ENCODE measurements around the gene MAN2A1.

The MAN2A1 gene

GRCh38 chr5:109708813-109709212 lies 19.1 kb downstream of the MAN2A1 start:
- TF ChIP-seq EZH2 (optimal IDR thresholded peaks at IDR 0.05; ENCODE audit: low read depth, low read length): no peak
- no peak for TF ChIP-seq CTCF (IDR thresholded peaks at IDR 0.05; ENCODE audit: low read length)
- no peak for TF ChIP-seq EZH2phosphoT487 (IDR thresholded peaks at IDR 0.05; ENCODE audit: low read length)
- no peak overlapping the region for H3K9ac ChIP-seq (ENCODE audit: low read length)
- H3K27ac ChIP-seq (ENCODE audit: low read length): no peak overlapping the region
- no peaks in the 10 kb centered on the region for H3K9me2 ChIP-seq (replicated peaks; ENCODE audit: insufficient read depth, low read length)
- peaks cover 45% of the 10 kb centered on the region for H3K4me1 ChIP-seq (ENCODE audit: low read length)
- peaks cover 19% of the 10 kb centered on the region for H3F3A ChIP-seq (ENCODE audit: insufficient read depth, low read length)
- no peak overlapping the region for H2AFZ ChIP-seq (ENCODE audit: low read length)
- H3K4me3 ChIP-seq (ENCODE audit: low read length): no peak overlapping the region
- H3K27me3 ChIP-seq (replicated peaks; ENCODE audit: insufficient read depth, low read length): no peaks in the 10 kb centered on the region
- no peak overlapping the region for H3K4me2 ChIP-seq (ENCODE audit: low read depth, low read length)
- peaks cover 87% of the 10 kb centered on the region for H4K20me1 ChIP-seq (ENCODE audit: insufficient read depth, low read length)
- DNase-seq: no peak
- peaks cover 100% of the 10 kb centered on the region for H3K79me2 ChIP-seq (ENCODE audit: low read length)
- no peaks in the 10 kb centered on the region for H3K9me3 ChIP-seq (replicated peaks; ENCODE audit: insufficient read depth, low read length)
- peaks cover 8% of the 10 kb centered on the region for H3K36me3 ChIP-seq (replicated peaks; ENCODE audit: insufficient read depth, low read length)

- peaks cover 43% of the 10 kb centered on the region for H3K4me1 ChIP-seq (ENCODE audit: low read length)
Observed at GRCh38 chr5:109709225-109709624, 19.5 kb downstream of the MAN2A1 start.

GRCh38 chr5:109711673-109712072 lies 21.9 kb downstream of the MAN2A1 start:
- Histone ChIP-seq H3K79me2 (ENCODE audit: low read length) (peaks cover 100% of the 10 kb centered on the region), H3F3A (ENCODE audit: insufficient read depth, low read length) (peaks cover 23% of the 10 kb centered on the region)
- no peak for TF ChIP-seq EZH2 (optimal IDR thresholded peaks at IDR 0.05; ENCODE audit: low read depth, low read length)
- TF ChIP-seq EZH2phosphoT487 (IDR thresholded peaks at IDR 0.05; ENCODE audit: low read length): no peak
- TF ChIP-seq CTCF (IDR thresholded peaks at IDR 0.05; ENCODE audit: low read length): no peak

More at GRCh38 chr5:109709225-109709624, 19.5 kb downstream of the MAN2A1 start:
- Histone ChIP-seq H3K36me3 (replicated peaks; ENCODE audit: insufficient read depth, low read length) (peaks cover 8% of the 10 kb centered on the region), H3K9me3 (replicated peaks; ENCODE audit: insufficient read depth, low read length) (no peaks in the 10 kb centered on the region), H3K9ac (ENCODE audit: low read length) (no peak overlapping the region), H2AFZ (ENCODE audit: low read length) (no peak overlapping the region), H3K79me2 (ENCODE audit: low read length) (peaks cover 100% of the 10 kb centered on the region), H3K27ac (ENCODE audit: low read length) (no peak overlapping the region), H3K4me2 (ENCODE audit: low read depth, low read length) (no peak overlapping the region), H3K4me3 (ENCODE audit: low read length) (no peak overlapping the region), H3F3A (ENCODE audit: insufficient read depth, low read length) (peaks cover 19% of the 10 kb centered on the region), H3K27me3 (replicated peaks; ENCODE audit: insufficient read depth, low read length) (no peaks in the 10 kb centered on the region), H4K20me1 (ENCODE audit: insufficient read depth, low read length) (peaks cover 86% of the 10 kb centered on the region), H3K9me2 (replicated peaks; ENCODE audit: insufficient read depth, low read length) (no peaks in the 10 kb centered on the region)
- DNase-seq: no peak
- TF ChIP-seq EZH2phosphoT487 (IDR thresholded peaks at IDR 0.05; ENCODE audit: low read length) (no peak), CTCF (IDR thresholded peaks at IDR 0.05; ENCODE audit: low read length) (no peak), EZH2 (optimal IDR thresholded peaks at IDR 0.05; ENCODE audit: low read depth, low read length) (no peak)

More at GRCh38 chr5:109711673-109712072, 21.9 kb downstream of the MAN2A1 start:
- no peak overlapping the region for H3K4me3 ChIP-seq (ENCODE audit: low read length)
- H3K27me3 ChIP-seq (replicated peaks; ENCODE audit: insufficient read depth, low read length): no peaks in the 10 kb centered on the region
- no peaks in the 10 kb centered on the region for H3K9me3 ChIP-seq (replicated peaks; ENCODE audit: insufficient read depth, low read length)
- H3K9ac ChIP-seq (ENCODE audit: low read length): no peak overlapping the region
- peaks cover 38% of the 10 kb centered on the region for H3K4me1 ChIP-seq (ENCODE audit: low read length)
- no peaks in the 10 kb centered on the region for H3K9me2 ChIP-seq (replicated peaks; ENCODE audit: insufficient read depth, low read length)
- no peak overlapping the region for H2AFZ ChIP-seq (ENCODE audit: low read length)
- peak overlapping the region; percentile 30; the same call in 1 of the 2 replicates for H3K4me2 ChIP-seq (ENCODE audit: low read depth, low read length)
- peaks cover 70% of the 10 kb centered on the region for H4K20me1 ChIP-seq (ENCODE audit: insufficient read depth, low read length)
- DNase-seq: no peak
- peaks cover 9% of the 10 kb centered on the region for H3K36me3 ChIP-seq (replicated peaks; ENCODE audit: insufficient read depth, low read length)
- no peak overlapping the region; the same call in 1 of the 2 replicates for H3K27ac ChIP-seq (ENCODE audit: low read length)

All from MM.1S (cell line).